PFSK-1 (cell line): ENCODE measurements around the gene BCAS3.

Source experiments
- FOXP2 ChIP-seq: optimal IDR thresholded peaks from 2 replicates; pipeline ENCODE3; 2011; ENCODE audit warnings: borderline replicate concordance, control low read depth, inconsistent platforms; ENCODE audit not compliant: insufficient read depth; ENCODE audit errors: extremely low read length, extremely low read depth
- POLR2AphosphoS5 ChIP-seq: IDR thresholded peaks from 2 replicates; pipeline ENCODE4 v1.6.1; 2012; ENCODE audit warnings: low read depth, mild to moderate bottlenecking, control low read depth, low read length, moderate library complexity
- REST ChIP-seq, 2 experiments: IDR thresholded peaks; 2 replicates each; pipeline versions ENCODE4 v1.6.1 to v1.8.0; 2011 to 2012; ENCODE audit warnings: low read depth in 2 of 2, low read length in 2 of 2, control low read depth in 1 of 2, inconsistent platforms in 1 of 2, mild to moderate bottlenecking in 1 of 2, moderate library complexity in 1 of 2; ENCODE audit not compliant: insufficient read depth in 1 of 2
- SIN3A ChIP-seq: IDR thresholded peaks from 2 replicates; pipeline ENCODE4 v1.6.1; 2012; ENCODE audit warnings: mild to moderate bottlenecking, low read length, moderate library complexity, borderline replicate concordance; ENCODE audit not compliant: insufficient read depth
- TAF1 ChIP-seq: IDR thresholded peaks from 2 replicates; pipeline ENCODE4 v1.6.1; 2012; ENCODE audit warnings: low read length, control low read depth, borderline replicate concordance; ENCODE audit not compliant: insufficient read depth

The BCAS3 gene

DNA sequence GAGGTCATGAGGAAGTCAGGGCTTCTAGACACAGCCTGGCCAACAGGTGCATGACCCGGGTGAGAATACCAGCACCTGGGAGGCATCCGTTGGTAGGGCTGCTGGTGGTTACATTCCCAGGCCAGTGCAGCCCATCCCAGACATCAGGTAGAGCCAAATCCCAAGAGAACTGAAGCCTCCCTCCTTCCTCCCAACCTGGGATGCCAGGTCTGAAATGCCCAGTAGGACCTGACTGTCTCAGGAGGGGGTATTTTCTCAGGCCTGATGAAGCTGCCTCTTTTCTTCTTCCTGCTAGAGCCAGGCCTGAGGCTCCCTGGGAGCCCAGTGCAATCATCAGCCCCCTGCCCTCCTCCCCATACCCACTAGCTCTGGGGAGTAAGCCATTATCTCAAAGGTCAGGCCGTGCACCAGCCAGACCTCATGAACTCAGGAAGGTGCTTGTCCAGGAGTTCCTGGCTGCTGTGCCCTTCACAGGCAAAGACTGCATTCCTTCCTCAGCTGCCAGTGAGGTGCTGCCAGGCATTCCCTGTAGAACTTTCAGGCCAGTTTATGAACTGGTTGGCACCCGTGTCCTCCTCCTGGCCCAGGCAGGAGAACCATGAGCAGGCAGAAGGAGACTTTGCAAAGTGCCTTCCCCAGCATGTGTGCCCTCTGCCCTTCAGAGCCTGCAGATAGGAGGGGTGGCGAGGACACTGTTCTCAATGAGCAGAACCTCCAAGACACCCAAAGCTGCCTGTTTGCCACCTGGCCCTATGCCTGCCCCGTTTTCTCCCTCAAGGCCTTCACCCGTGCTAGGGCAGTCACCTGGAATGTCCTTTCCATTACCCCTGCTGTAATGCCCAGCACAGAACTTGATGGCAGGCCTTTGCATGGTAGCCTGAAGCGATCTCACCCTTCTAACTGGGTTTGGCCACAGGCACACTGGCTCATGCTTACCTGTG lies 729.6 kb downstream of the BCAS3 start:
- TF ChIP-seq FOXP2 (no peak), REST (IDR thresholded peaks at IDR 0.05; ENCODE audit: insufficient read depth in 1 of 2, low read depth in 2 of 2, low read length in 2 of 2) (no peak), POLR2AphosphoS5 (no peak), TAF1 (no peak), SIN3A (no peak)

GRCh38 chr17:61408151-61409041 lies 730.7 kb downstream of the BCAS3 start:
- no peak for TF ChIP-seq FOXP2
- no peak for TF ChIP-seq POLR2AphosphoS5
- TF ChIP-seq REST (IDR thresholded peaks at IDR 0.05; ENCODE audit: insufficient read depth in 1 of 2, low read depth in 2 of 2, low read length in 2 of 2), result no peak
- no peak for TF ChIP-seq SIN3A
- TF ChIP-seq TAF1, result no peak

GRCh38 chr17:61409301-61410112 lies 731.9 kb downstream of the BCAS3 start:
- TF ChIP-seq SIN3A (no peak), TAF1 (no peak), FOXP2 (peak; percentile 37), REST (IDR thresholded peaks at IDR 0.05; ENCODE audit: insufficient read depth in 1 of 2, low read depth in 2 of 2, low read length in 2 of 2) (no peak)

DNA sequence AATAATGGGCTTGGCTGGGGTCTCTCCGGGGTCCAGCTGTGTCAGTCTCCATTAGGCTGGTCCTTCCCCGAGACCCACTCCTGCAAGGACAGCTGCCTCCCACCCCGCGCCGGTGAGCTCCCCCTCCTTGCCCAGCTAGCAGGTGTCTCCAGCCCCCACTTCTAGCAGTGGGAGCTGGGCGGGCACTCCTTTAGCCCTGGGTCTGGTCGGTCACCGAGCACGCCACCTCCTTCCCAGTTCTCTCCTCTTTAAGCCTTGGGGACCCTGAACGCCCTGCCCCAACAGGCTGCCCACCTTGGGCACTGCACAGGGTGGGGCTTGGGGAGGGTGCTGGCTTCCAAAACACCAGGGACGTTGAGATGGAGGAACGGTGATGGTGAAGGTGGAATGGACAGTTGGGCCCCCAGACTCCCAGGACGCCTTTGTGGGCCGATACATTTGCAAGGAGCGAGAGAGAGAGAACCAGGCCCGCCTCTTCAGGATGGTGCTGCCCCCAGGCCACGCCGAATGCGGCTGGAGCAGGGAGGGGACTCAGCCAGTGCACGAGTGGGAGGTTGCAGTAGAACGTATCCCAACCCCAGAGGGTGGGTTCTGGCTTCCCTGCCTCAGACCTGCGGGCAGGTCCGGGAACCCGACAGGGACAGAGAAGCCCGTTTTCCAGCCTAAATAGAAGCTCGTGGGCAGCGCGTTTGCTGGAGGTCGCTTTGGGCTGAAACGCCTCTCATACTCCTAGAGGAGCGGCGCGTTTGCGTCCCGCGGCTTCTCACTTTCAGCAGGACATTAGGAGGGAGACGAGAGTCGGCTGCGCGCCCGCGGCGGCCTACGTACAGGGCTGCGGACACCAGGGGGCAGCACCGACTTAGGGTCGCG lies 732.7 kb downstream of the BCAS3 start:
- TF ChIP-seq POLR2AphosphoS5 (no peak), FOXP2 (no peak), SIN3A (no peak), REST (IDR thresholded peaks at IDR 0.05; ENCODE audit: insufficient read depth in 1 of 2, low read depth in 2 of 2, low read length in 2 of 2) (no peak), TAF1 (no peak)
